Keratinocyte (primary cell): ENCODE data around the gene PLEKHG5. TPM values are rescaled to one million over a fixed set of nuclear protein-coding genes. Genes with fewer than 3 reads are reported as not detected.

ENCODE experiments used
- DNase-seq: peaks from one replicate; pipeline ENCODE4 v3.0.0-alpha.2; 2011; ENCODE audit warnings: low read depth, missing footprints, low spot score
- FAIRE-seq: peaks from 2 replicates; lab custom pipeline; 2011; peaks lifted over from hg19 to GRCh38; lab: Jason Lieb, UNC
- H2AFZ ChIP-seq: 2 replicates; pipeline ENCODE4 v1.6.0; 2012; ENCODE audit warnings: low read length, control low read depth, inconsistent platforms; ENCODE audit not compliant: control insufficient read depth
- H3K27ac ChIP-seq: 2 replicates; pipeline ENCODE4 v1.5.1; 2011; ENCODE audit warnings: low read length; ENCODE audit not compliant: control insufficient read depth, insufficient read depth
- H3K27me3 ChIP-seq: 3 replicates; pipeline ENCODE4 v1.6.0; 2011; ENCODE audit warnings: low read length; ENCODE audit not compliant: control insufficient read depth, insufficient read depth; ENCODE audit errors: extremely low read depth
- H3K36me3 ChIP-seq, 2 experiments: 2 replicates in 1 of 2; 3 replicates in 1 of 2; pipeline ENCODE4 v1.5.1; 2011; ENCODE audit warnings: low read length in 2 of 2, mild to moderate bottlenecking in 1 of 2; ENCODE audit not compliant: control insufficient read depth in 2 of 2, insufficient read depth in 2 of 2; ENCODE audit errors: extremely low read depth in 1 of 2
- H3K4me1 ChIP-seq: 3 replicates; pipeline ENCODE4 v1.5.1; 2011; ENCODE audit warnings: low read length; ENCODE audit not compliant: control insufficient read depth, insufficient read depth; ENCODE audit errors: extremely low read depth
- H3K4me2 ChIP-seq: 3 replicates; pipeline ENCODE4 v1.6.0; 2011; ENCODE audit warnings: low read depth, low read length; ENCODE audit not compliant: control insufficient read depth, insufficient read depth; ENCODE audit errors: extremely low read depth
- H3K4me3 ChIP-seq, 3 experiments: fragments of 200-600 bp in 1 of 3; sonication (generic) in 1 of 3; 2 replicates in 2 of 3; 3 replicates in 1 of 3; pipeline ENCODE4 v1.5.1; 2011 to 2016; ENCODE audit warnings: low read length in 3 of 3, mild to moderate bottlenecking in 3 of 3, control low read depth in 2 of 3, inconsistent platforms in 1 of 3, low read depth in 1 of 3, mixed read lengths in 1 of 3, mixed run types in 1 of 3, moderate library complexity in 1 of 3; ENCODE audit not compliant: control insufficient read depth in 2 of 3, insufficient read depth in 2 of 3; ENCODE audit errors: extremely low read depth in 1 of 3
- H3K79me2 ChIP-seq: 2 replicates; pipeline ENCODE4 v1.6.0; 2012; ENCODE audit warnings: low read length; ENCODE audit not compliant: control insufficient read depth, insufficient read depth
- H3K9ac ChIP-seq: 3 replicates; pipeline ENCODE4 v1.6.0; 2011; ENCODE audit warnings: low read length; ENCODE audit not compliant: control insufficient read depth, insufficient read depth; ENCODE audit errors: extremely low read depth
- H3K9me1 ChIP-seq: 3 replicates; pipeline ENCODE4 v1.6.0; 2011; ENCODE audit warnings: low read length; ENCODE audit not compliant: control insufficient read depth, insufficient read depth; ENCODE audit errors: extremely low read depth
- H3K9me3 ChIP-seq: 2 replicates; pipeline ENCODE4 v1.5.1; 2012; ENCODE audit warnings: low read depth, low read length; ENCODE audit not compliant: control insufficient read depth
- H4K20me1 ChIP-seq: 3 replicates; pipeline ENCODE4 v1.6.0; 2011; ENCODE audit warnings: low read length; ENCODE audit not compliant: control insufficient read depth, insufficient read depth; ENCODE audit errors: extremely low read depth
- EZH2 ChIP-seq: IDR thresholded peaks from one replicate; pipeline ENCODE4 v1.6.1; 2012; ENCODE audit warnings: inconsistent platforms, mild to moderate bottlenecking, low read length, moderate library complexity
- dilution Hi-C: fragments of 300-500 bp; cut with MboI; formaldehyde crosslinking; loops from one replicate; pipeline ENCODE4 v1.7.0; 2020; ENCODE audit warnings: low sequenced_read_pairs; ENCODE audit not compliant: extremely low pct_ligation_motif_present
- polyA plus RNA-seq, 5 experiments: library from polyadenylated mRNA; depleted of rRNA in 3 of 5; stranded (reverse) in 3 of 5; stranded (forward) in 1 of 5; unstranded in 1 of 5; fragments of >200 nt; gene quantifications; 1 replicate in 1 of 5; 2 replicates in 3 of 5; 3 replicates in 1 of 5; pipeline versions ENCODE4 v1.2.1 to v1.2.3, GENCODE V29; 2011 to 2012; ENCODE audit warnings: missing spikeins in 2 of 5, low read depth in 1 of 5, low replicate concordance in 1 of 5
- TF ChIP-seq, protein P1 (sequence below), 3 experiments: IDR thresholded peaks in 1 of 3; conservative IDR thresholded peaks in 1 of 3; optimal IDR thresholded peaks in 1 of 3; 2 replicates in 2 of 3; 3 replicates in 1 of 3; pipeline versions ENCODE3 to v1.5.1; 2011; ENCODE audit warnings: low read length in 3 of 3, mild to moderate bottlenecking in 3 of 3, moderate library complexity in 2 of 3, control low read depth in 1 of 3, inconsistent platforms in 1 of 3; ENCODE audit not compliant: insufficient read depth in 2 of 3; ENCODE audit errors: extremely low read depth in 1 of 3

PLEKHG5 gene
- polyA plus RNA-seq, 1 donor (not counting 4 experiments of a cell fraction or from before 2014, with no cell fraction given) = 11.8 TPM

DNA sequence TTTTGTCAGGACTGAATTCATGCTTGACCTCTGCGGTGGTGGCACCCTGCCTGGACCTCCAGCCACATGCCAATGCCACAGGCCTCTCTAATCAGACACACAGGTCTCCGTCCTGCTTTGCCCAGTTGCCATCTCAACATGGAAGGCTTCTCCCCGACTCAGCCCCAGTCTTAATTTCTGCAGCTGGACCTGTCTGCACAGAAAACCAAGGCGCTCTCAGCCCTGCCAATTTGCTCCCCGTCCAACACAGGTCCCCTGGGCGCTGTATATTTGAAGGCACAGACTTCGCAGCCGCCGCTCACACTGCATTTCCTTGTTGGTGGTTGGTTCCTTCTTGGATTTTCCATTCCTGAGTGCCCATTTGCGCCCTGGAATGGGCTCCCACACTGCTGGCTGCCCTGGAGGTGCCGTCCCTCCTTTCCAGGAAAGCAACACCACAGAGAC is 28.0 kb upstream of the PLEKHG5 start:
- dilution Hi-C loops = no loop called here
- peaks cover 3% of the 10 kb centered on the region for H4K20me1 ChIP-seq
- DNase-seq = no peak
- no peaks in the 10 kb centered on the region for H3K27me3 ChIP-seq
- H3K4me3 ChIP-seq = no peak overlapping the region
- FAIRE-seq = no peak
- peaks cover 2 to 3% of the 10 kb centered on the region in 2 experiments for H3K36me3 ChIP-seq
- TF ChIP-seq, protein P1, sequence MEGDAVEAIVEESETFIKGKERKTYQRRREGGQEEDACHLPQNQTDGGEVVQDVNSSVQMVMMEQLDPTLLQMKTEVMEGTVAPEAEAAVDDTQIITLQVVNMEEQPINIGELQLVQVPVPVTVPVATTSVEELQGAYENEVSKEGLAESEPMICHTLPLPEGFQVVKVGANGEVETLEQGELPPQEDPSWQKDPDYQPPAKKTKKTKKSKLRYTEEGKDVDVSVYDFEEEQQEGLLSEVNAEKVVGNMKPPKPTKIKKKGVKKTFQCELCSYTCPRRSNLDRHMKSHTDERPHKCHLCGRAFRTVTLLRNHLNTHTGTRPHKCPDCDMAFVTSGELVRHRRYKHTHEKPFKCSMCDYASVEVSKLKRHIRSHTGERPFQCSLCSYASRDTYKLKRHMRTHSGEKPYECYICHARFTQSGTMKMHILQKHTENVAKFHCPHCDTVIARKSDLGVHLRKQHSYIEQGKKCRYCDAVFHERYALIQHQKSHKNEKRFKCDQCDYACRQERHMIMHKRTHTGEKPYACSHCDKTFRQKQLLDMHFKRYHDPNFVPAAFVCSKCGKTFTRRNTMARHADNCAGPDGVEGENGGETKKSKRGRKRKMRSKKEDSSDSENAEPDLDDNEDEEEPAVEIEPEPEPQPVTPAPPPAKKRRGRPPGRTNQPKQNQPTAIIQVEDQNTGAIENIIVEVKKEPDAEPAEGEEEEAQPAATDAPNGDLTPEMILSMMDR (optimal IDR thresholded peaks at IDR 0.05 in 1 of 3, IDR thresholded peaks at IDR 0.05 in 1 of 3, conservative IDR thresholded peaks at IDR 0.05 in 1 of 3; ENCODE audit: extremely low read depth in 1 of 3, insufficient read depth in 2 of 3, low read length in 3 of 3) = no peak
- no peak for TF ChIP-seq EZH2
- no peaks in the 10 kb centered on the region for H3K9me3 ChIP-seq
- no peaks in the 10 kb centered on the region for H3K79me2 ChIP-seq
- H3K4me2 ChIP-seq = peak overlapping the region; percentile 4
- no peak overlapping the region for H3K9ac ChIP-seq
- no peaks in the 10 kb centered on the region for H3K9me1 ChIP-seq
- H3K4me1 ChIP-seq = peaks cover 31% of the 10 kb centered on the region
- H3K27ac ChIP-seq = no peak overlapping the region
- H2AFZ ChIP-seq = no peak overlapping the region

- Histone ChIP-seq H3K4me1 (peaks cover 31% of the 10 kb centered on the region), H3K4me3 (no peak overlapping the region), H3K27ac (no peak overlapping the region), H2AFZ (no peak overlapping the region), H3K9me1 (no peaks in the 10 kb centered on the region), H4K20me1 (peaks cover 3% of the 10 kb centered on the region), H3K36me3 (peaks cover 0 to 3% of the 10 kb centered on the region in 2 experiments), H3K9ac (no peak overlapping the region), H3K79me2 (no peaks in the 10 kb centered on the region), H3K27me3 (no peaks in the 10 kb centered on the region), H3K4me2 (no peak overlapping the region), H3K9me3 (no peaks in the 10 kb centered on the region)
- dilution Hi-C loops = no loop called here
- DNase-seq (no peak), FAIRE-seq (no peak)
- no peak for TF ChIP-seq EZH2
- TF ChIP-seq, protein P1 (optimal IDR thresholded peaks at IDR 0.05 in 1 of 3, IDR thresholded peaks at IDR 0.05 in 1 of 3, conservative IDR thresholded peaks at IDR 0.05 in 1 of 3; ENCODE audit: extremely low read depth in 1 of 3, insufficient read depth in 2 of 3, low read length in 3 of 3) = no peak
Measured at GRCh38 chr1:6517435-6517851, 26.0 kb upstream of the PLEKHG5 start.
